ENCODE measurements around the gene ACACB. TPM values are rescaled to one million over a fixed set of nuclear protein-coding genes. Genes with fewer than 3 reads are reported as not detected.

ACACB gene
- total RNA-seq, 2 experiments from 2014 or later: 9.7 to 12.2 TPM

DNA sequence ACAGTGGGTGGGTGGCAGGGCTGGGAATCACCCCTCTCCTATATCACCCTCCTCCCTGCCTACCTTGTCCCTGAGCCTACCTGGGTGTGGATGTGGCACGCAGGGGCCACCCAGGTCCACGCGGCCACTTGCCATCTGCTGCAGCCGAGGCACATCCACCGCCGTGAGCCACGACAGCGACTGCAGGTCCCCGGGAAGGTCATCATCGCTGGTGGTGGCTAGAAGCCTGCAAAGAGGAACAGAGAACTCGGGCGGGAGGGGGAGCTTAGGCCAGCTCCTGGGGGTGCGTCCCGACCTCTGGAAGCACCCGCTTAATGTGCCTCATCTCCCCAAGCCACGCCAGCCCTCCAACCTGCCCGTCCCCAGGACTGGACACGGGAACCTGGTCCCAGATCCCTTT is 173.7 kb downstream of the ACACB start:
- CTCF ChIA-PET: no interaction called here

DNA sequence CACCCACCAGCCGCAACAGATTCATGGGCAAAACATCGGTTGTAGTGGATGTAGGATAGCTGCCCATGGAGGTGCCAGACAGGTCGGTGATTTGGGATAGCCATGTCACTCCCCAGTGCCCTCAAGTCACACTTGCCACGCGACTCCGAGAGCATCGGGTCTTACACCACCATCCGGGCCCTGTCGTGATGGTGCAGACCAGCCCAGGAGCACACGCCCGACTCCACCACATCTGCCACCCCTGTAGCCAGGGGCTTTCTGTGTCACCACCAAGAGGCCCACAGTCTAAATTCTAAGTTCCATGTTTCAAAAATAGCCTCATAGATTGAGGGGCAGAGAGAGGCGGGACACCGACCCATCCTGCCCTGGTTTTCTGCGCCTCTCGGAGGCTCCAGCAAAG is 174.7 kb downstream of the ACACB start:
- no peaks in the 10 kb centered on the region for H3K4me1 Mint-ChIP-seq
- H3K4me3 Mint-ChIP-seq: no peak overlapping the region
- DNase-seq: no peak
- H3K9me3 Mint-ChIP-seq: no peaks in the 10 kb centered on the region
- peaks cover 7% of the 10 kb centered on the region for H3K27me3 Mint-ChIP-seq
- POLR2A ChIA-PET: no interaction called here
- H3K36me3 Mint-ChIP-seq (ENCODE audit: low read depth): no peaks in the 10 kb centered on the region
- H3K27ac Mint-ChIP-seq: no peak overlapping the region
- CTCF ChIA-PET: no interaction called here

More for the DNA sequence above, 173.7 kb downstream of the ACACB start:
- peaks cover 7% of the 10 kb centered on the region for H3K27me3 Mint-ChIP-seq
- H3K4me1 Mint-ChIP-seq: no peaks in the 10 kb centered on the region
- DNase-seq: no peak
- no peak overlapping the region for H3K4me3 Mint-ChIP-seq
- H3K36me3 Mint-ChIP-seq (ENCODE audit: low read depth): no peaks in the 10 kb centered on the region
- POLR2A ChIA-PET: no interaction called here
- H3K27ac Mint-ChIP-seq: no peak overlapping the region
- no peaks in the 10 kb centered on the region for H3K9me3 Mint-ChIP-seq

DNA sequence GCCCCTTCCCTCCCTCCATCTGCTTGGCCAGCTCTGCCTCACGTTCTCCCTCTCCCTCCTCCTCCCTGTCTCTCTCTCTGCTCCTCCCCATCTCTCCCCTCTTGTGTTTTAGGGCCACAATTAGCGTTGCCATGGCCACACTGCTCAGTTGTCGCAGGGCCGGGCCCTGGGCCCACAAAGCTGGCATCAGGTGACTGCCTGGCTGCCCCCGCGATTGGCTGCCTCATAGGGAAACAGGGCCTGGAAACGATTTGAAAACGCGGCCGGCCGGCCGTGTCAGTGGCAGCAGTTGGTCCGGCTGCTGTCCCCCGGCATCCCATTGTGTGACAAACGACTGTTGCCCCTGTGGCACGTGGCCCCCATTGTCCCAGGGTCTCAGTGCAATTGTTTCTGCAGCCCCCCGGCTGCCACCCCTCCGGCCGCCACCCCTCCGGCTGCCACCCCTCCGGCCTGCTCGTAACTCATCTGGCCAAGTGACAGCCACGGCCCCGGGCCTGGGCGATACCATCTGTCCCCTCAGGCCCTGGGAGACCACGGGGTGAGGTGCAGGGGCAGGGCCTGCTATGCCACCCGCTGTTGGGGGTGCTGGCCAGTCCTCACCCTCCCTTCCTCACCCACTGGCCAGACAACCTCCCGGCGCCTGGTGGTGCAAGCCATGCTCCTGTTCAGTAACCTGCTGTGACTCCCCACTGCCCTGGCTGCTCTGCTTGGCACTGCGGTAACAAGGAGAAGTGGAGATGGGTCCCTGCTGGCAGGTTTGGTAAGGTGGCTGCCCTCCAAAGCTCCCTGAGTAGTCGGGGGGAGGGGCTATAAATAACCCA is 175.3 kb downstream of the ACACB start:
- Mint-ChIP-seq H3K27me3 (peaks cover 7% of the 10 kb centered on the region), H3K27ac (no peak overlapping the region), H3K4me3 (no peak overlapping the region), H3K9me3 (no peaks in the 10 kb centered on the region), H3K4me1 (no peaks in the 10 kb centered on the region), H3K36me3 (ENCODE audit: low read depth) (no peaks in the 10 kb centered on the region)
- CTCF ChIA-PET: no interaction called here
- DNase-seq: no peak
- POLR2A ChIA-PET: no interaction called here

DNA sequence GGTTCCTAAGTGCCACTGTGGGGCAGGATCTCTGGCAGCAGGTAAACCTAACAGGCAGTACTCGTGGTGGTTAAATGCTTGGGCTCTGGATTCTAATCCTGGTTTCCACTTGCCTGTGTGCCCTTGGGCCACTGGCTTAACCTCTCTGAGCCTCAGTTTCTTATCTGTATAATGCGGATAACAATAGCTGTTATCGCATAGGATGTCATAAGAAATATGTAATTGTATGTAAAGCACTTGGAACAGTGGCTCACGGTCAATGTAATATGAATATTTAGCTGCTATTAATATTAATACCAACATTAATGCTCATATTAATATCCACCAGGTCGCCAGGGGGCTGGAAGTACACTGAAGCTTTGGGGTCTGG is 175.9 kb downstream of the ACACB start:
- Mint-ChIP-seq H3K4me3 (no peak overlapping the region), H3K36me3 (ENCODE audit: low read depth) (no peaks in the 10 kb centered on the region), H3K27me3 (peaks cover 7% of the 10 kb centered on the region), H3K27ac (no peak overlapping the region), H3K4me1 (no peaks in the 10 kb centered on the region), H3K9me3 (no peaks in the 10 kb centered on the region)
- POLR2A ChIA-PET: no interaction called here
- DNase-seq: no peak
- CTCF ChIA-PET: no interaction called here

DNA sequence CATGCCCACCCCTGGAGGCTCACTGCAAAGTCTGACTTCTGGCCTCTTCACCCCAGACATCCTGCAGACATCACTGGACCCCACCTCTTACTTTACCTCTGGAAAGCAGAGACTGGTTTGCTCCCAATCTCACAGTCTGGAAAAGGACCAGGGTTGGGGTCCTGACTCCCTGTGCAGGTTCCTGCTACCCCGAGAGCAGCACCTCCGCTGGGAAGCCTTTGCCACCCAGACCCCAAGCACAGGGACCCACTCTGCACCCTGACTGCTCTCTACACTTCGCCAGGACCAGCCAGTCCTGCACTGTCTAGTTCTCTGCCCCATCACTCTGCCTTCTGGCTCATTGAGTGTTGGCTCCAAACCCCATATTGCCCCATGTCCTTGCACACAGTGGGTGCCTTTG is 176.7 kb downstream of the ACACB start:
- Mint-ChIP-seq H3K27ac (no peak overlapping the region), H3K9me3 (no peaks in the 10 kb centered on the region), H3K4me1 (no peaks in the 10 kb centered on the region), H3K36me3 (ENCODE audit: low read depth) (no peaks in the 10 kb centered on the region), H3K27me3 (peaks cover 7% of the 10 kb centered on the region), H3K4me3 (no peak overlapping the region)
- no peak for DNase-seq
- CTCF ChIA-PET: no interaction called here
- POLR2A ChIA-PET: no interaction called here

DNA sequence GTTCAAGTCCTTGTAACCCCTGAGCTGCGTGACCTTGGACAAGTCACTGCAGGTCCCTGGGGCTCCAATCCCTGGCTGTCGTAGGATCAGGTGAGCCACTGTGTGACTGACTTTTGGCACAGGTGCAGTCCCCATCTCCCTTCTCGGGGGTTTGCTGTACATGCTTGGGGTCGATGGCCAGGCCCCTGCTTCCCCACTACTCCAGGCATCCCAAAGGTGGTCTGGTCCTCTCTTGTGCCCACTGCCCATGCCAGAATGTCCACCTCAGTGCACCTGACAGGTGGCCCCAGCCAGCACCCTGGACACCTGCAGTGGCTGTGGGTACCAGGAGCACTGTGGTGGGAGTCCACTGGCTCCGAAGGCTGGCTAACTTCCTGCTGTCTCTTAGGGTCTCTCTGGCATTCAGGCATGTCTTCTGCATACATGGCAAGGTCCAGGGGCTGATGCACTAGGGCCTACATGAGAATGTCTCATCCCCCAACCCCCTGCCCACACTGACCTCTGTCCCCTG is 178.0 kb downstream of the ACACB start:
- no peaks in the 10 kb centered on the region for H3K9me3 Mint-ChIP-seq
- H3K36me3 Mint-ChIP-seq (ENCODE audit: low read depth): no peaks in the 10 kb centered on the region
- DNase-seq: no peak
- POLR2A ChIA-PET: no interaction called here
- CTCF ChIA-PET: no interaction called here
- no peak overlapping the region for H3K4me3 Mint-ChIP-seq
- no peaks in the 10 kb centered on the region for H3K4me1 Mint-ChIP-seq
- H3K27ac Mint-ChIP-seq: no peak overlapping the region
- peaks cover 7% of the 10 kb centered on the region for H3K27me3 Mint-ChIP-seq

DNA sequence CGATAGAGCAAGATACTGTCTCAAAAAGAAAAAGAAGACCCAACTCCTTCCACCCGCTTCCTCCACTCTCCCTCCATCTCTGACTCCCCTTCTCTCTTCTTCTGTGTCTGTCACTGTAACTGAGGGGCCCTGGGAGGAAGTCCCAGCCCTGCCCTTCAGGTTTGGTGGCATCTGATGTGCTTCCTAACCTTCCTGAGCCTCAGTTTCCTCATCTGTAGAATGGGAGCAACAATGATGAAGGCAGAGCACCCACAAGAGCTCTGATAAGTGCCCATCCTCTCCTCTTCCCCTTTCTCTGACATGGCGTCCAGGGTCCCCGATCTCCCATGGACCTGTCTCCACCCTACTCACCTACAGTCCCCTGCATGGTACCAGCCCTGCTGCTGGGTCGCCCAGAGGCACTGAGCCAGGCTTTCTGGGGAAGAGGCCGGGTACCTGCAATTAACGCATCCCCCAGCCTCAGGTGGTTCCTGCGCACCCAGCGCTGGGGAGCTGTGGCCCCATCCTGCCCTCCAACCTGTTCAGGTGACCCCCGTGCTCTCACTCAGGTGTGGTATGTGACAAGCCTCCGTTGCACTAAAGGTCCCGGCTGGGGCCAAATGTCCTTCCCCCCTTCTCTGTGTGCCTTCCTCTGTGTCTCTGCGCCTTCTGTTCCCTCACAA is 179.5 kb downstream of the ACACB start:
- POLR2A ChIA-PET: no interaction called here
- Mint-ChIP-seq H3K36me3 (ENCODE audit: low read depth) (no peaks in the 10 kb centered on the region), H3K27ac (no peak overlapping the region), H3K27me3 (peaks cover 7% of the 10 kb centered on the region), H3K9me3 (no peaks in the 10 kb centered on the region), H3K4me3 (no peak overlapping the region), H3K4me1 (no peaks in the 10 kb centered on the region)
- no peak for DNase-seq
- CTCF ChIA-PET: no interaction called here

DNA sequence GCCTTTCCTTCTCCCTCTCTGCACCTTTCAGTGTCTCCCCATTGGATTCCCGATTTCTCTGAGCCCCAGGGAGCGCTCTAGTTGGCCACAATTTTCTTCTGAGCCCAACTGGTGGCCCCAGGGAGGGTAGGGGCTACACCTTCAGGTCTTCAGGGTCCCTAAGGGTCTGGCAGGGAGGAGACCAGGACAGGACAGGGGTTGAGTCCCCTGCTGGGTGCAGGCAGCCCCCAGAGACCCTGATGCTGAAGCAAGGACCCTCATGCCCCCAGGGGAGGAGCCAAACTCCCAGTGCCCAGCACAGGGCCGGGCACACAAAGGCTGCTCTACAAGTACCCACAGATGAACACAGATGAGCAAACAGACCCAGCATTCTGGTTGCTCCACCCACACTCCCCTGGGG is 180.0 kb downstream of the ACACB start:
- H3K9me3 Mint-ChIP-seq: no peaks in the 10 kb centered on the region
- peaks cover 9% of the 10 kb centered on the region for H3K27me3 Mint-ChIP-seq
- CTCF ChIA-PET: no interaction called here
- DNase-seq: no peak
- POLR2A ChIA-PET: no interaction called here
- no peak overlapping the region for H3K4me3 Mint-ChIP-seq
- no peak overlapping the region for H3K27ac Mint-ChIP-seq
- H3K4me1 Mint-ChIP-seq: no peaks in the 10 kb centered on the region
- no peaks in the 10 kb centered on the region for H3K36me3 Mint-ChIP-seq (ENCODE audit: low read depth)

DNA sequence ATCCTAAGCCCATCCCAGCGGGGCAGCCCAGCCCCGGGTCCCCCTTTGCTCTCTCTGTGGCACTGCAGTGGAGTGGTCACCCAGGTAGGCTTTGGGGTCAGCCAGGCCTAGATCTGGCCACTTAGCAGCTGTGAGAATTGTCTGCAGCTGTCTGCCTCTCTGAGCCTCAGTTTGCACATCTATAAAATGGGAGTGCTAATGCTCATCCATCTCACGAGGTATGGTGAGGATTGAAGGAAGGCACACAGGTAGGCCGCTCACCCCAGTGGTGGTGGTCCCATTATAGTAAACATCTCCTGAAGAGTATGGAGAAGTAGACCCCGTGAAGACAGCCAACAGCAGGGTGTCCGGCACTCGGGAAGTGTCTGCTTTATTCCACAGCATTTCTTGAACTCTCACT is 183.5 kb downstream of the ACACB start:
- DNase-seq: no peak
- no peak overlapping the region for H3K4me3 Mint-ChIP-seq
- H3K9me3 Mint-ChIP-seq: no peaks in the 10 kb centered on the region
- POLR2A ChIA-PET: no interaction called here
- no peak overlapping the region for H3K27ac Mint-ChIP-seq
- CTCF ChIA-PET: no interaction called here
- peaks cover 7% of the 10 kb centered on the region for H3K27me3 Mint-ChIP-seq
- H3K4me1 Mint-ChIP-seq: no peaks in the 10 kb centered on the region
- no peaks in the 10 kb centered on the region for H3K36me3 Mint-ChIP-seq (ENCODE audit: low read depth)

DNA sequence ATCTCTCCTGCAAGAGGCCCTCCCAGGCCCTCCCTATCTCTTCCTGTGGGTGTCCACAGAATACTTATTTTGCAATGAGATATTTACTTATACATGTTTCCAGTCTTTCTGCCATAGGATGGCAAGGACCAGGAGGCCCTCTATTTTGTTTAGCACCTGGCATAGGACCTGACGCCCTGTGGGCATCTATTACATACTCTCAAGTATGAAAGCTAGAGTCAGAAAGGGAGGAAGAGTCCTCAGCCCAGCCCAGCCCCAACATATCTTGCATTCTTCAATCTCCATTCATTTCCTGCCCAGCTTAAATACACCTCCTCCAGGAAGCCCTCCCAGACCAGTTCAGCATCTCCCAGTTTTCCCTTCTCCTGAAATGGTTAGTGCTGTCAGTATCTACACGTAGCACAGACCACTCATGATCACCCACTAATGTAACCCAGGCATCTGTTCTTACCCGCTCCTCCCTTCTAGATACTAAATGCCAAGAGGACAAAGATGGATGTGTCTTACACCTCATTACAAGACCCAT is 185.3 kb downstream of the ACACB start:
- H3K4me1 Mint-ChIP-seq: no peaks in the 10 kb centered on the region
- H3K27me3 Mint-ChIP-seq: peaks cover 15% of the 10 kb centered on the region
- H3K4me3 Mint-ChIP-seq: no peak overlapping the region
- H3K27ac Mint-ChIP-seq: no peak overlapping the region
- DNase-seq: no peak
- CTCF ChIA-PET: interaction anchor here (1.1 to 1.5 kb wide), 3 partner anchors 84 to 189 kb away, joined by 3 to 4 read pairs (median 3); no protein-coding TSS in a partner anchor
- no peaks in the 10 kb centered on the region for H3K9me3 Mint-ChIP-seq
- no peaks in the 10 kb centered on the region for H3K36me3 Mint-ChIP-seq (ENCODE audit: low read depth)
- POLR2A ChIA-PET: no interaction called here

DNA sequence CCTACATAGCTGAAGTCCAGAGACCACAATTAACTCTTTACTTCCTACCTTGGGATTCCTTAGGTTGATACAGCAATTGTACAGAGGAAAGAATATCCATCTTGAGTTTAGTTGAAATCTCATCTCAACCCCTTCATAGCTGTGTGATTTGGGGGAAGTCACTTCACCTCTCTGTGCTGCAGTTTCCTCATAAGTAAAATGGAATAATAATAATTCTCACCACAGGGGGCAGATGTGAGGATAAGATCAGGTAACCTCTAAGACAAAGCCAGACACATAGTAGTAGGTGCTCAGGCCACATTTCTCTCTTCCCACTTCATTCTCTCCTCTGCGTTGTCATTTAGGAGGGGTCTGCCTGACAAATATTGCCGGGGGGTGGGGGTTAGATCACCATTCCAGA is 186.0 kb downstream of the ACACB start:
- H3K36me3 Mint-ChIP-seq (ENCODE audit: low read depth): no peaks in the 10 kb centered on the region
- POLR2A ChIA-PET: no interaction called here
- CTCF ChIA-PET: interaction anchor here (1.0 to 1.5 kb wide), 5 partner anchors 9 to 189 kb away, joined by 3 to 4 read pairs (median 3); no protein-coding TSS in a partner anchor

DNA sequence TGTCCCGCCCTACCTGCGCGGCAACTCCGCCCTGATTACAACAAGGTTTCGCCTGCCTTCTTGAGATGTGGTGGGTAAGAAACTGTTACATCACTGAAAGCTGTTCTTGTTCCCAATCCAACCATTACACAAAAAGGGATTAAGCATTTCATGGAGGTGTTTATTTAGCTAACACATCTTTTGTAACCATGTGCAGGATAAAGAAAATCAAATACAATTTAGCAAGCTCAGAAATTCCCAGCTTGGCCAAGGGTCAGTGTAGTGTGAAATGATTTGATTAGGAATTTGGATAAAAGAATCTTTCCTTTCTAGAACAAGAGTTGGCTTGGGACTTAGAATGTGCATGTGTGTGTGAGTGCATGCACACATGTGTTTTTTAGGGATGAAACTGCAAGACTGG is 186.4 kb downstream of the ACACB start:
- H3K36me3 Mint-ChIP-seq (ENCODE audit: low read depth): no peaks in the 10 kb centered on the region
- CTCF ChIA-PET: interaction anchor here (1.0 to 1.5 kb wide), 3 partner anchors 9 to 83 kb away, joined by 3 to 4 read pairs (median 3); no protein-coding TSS in a partner anchor
- H3K4me1 Mint-ChIP-seq: no peaks in the 10 kb centered on the region
- peaks cover 25% of the 10 kb centered on the region for H3K27me3 Mint-ChIP-seq
- no peak for DNase-seq
- no peak overlapping the region for H3K27ac Mint-ChIP-seq
- POLR2A ChIA-PET: no interaction called here
- no peak overlapping the region for H3K4me3 Mint-ChIP-seq
- no peaks in the 10 kb centered on the region for H3K9me3 Mint-ChIP-seq

More for the DNA sequence above, 186.0 kb downstream of the ACACB start:
- Mint-ChIP-seq H3K4me3 (no peak overlapping the region), H3K9me3 (no peaks in the 10 kb centered on the region), H3K27ac (no peak overlapping the region), H3K27me3 (peaks cover 21% of the 10 kb centered on the region), H3K4me1 (no peaks in the 10 kb centered on the region)
- no peak for DNase-seq

DNA sequence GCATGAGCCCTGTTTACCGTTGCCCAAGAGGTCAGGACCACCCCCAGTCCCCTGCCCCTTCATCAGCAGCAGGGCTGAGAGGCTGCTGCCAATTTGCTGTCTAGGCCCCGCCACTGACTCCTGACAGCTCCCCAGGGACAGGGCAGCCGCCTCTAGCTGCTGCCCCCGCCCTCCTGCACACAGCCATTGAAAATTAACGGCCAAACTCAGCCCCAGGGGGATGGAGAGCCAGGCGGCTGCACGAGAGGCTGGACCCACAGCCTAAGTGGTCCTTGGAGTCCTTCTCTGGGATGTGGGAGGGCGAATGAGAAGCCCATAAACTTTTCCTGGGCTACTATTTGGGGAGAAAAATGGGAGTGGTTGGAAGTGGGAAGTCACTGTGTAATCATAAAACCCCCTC is 188.1 kb downstream of the ACACB start:
- POLR2A ChIA-PET: no interaction called here
- Mint-ChIP-seq H3K27ac (no peak overlapping the region), H3K36me3 (ENCODE audit: low read depth) (no peaks in the 10 kb centered on the region), H3K27me3 (peaks cover 39% of the 10 kb centered on the region), H3K9me3 (no peaks in the 10 kb centered on the region), H3K4me3 (no peak overlapping the region), H3K4me1 (peaks cover 2% of the 10 kb centered on the region)
- no peak for DNase-seq
- CTCF ChIA-PET: no interaction called here

DNA sequence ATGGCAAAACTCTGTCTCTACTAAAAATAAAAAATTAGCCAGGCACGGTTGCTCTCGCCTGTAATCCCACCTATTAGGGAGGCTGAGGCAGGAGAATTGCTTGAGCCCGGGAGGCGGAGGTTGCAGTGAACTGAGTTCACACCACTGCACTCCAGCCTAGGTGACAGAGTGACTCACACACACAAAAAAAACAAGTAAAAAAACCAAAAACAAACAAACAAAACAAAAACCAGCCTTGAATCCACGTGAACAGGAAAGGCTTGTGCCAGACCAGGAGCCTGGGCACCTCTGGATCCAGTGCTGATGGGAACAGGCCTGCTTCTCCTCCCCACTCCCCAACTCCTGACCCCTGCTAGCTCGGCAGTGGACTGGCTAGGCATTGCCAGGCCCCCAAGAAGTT is 189.2 kb downstream of the ACACB start:
- Mint-ChIP-seq H3K27me3 (peaks cover 44% of the 10 kb centered on the region), H3K4me3 (no peak overlapping the region), H3K4me1 (peaks cover 6% of the 10 kb centered on the region), H3K36me3 (ENCODE audit: low read depth) (no peaks in the 10 kb centered on the region), H3K27ac (no peak overlapping the region), H3K9me3 (no peaks in the 10 kb centered on the region)
- no peak for DNase-seq
- CTCF ChIA-PET: no interaction called here
- POLR2A ChIA-PET: no interaction called here

Measured in activated CD4-positive, alpha-beta memory T cell treated with anti-CD3 and anti-CD28 coated beads, Interleukin-2, amount 10 ng/mL, durations not matched to agents 7 days and 5 days (primary cell).